Neural progenitor cell (in vitro differentiated cells): Measurements from ENCODE around the gene RIMS1.

Source experiments
- CTCF ChIP-seq: fragments of 200-600 bp; sonication (generic); IDR thresholded peaks from 2 replicates; pipeline ENCODE4 v1.5.1; 2017; ENCODE audit warnings: antibody characterized with exemption, mild to moderate bottlenecking
- EZH2 ChIP-seq: fragments of 200-600 bp; sonication (generic); IDR thresholded peaks from 2 replicates; pipeline ENCODE4 v1.6.1; 2017; ENCODE audit warnings: antibody characterized with exemption, mild to moderate bottlenecking, moderate library complexity
- EZH2phosphoT487 ChIP-seq: fragments of 200-600 bp; sonication (generic); IDR thresholded peaks from 2 replicates; pipeline ENCODE4 v1.6.1; 2017; ENCODE audit warnings: antibody characterized with exemption

- no peak for TF ChIP-seq CTCF
- no peak for TF ChIP-seq EZH2
- no peak for TF ChIP-seq EZH2phosphoT487
Measured at GRCh38 chr6:72111611-72112010, 225.3 kb downstream of the RIMS1 start.
